K562 (cell line): ENCODE results near the gene ANAPC2. TPM values are rescaled to one million over a fixed set of nuclear protein-coding genes. Genes with fewer than 3 reads are reported as not detected.
A peak's percentile ranks its signal among the peaks of the same experiment; 100 is the strongest.

Experiments used
- CREB3L1 ChIP-seq: fragments of 450-650 bp; IDR thresholded peaks from 2 replicates; pipeline ENCODE4 v1.6.1; 2014; ENCODE audit warnings: low read depth, mild to moderate bottlenecking, moderate library complexity, borderline replicate concordance
- CTBP1 ChIP-seq: fragments of 450-650 bp; IDR thresholded peaks from 2 replicates; pipeline ENCODE4 v1.6.1; 2016; ENCODE audit warnings: borderline replicate concordance
- ETV5 ChIP-seq: sonication (generic); formaldehyde crosslinking; IDR thresholded peaks from 2 replicates; pipeline ENCODE4 v1.4.0; 2020; ENCODE audit warnings: low read depth, mild to moderate bottlenecking, missing genetic modification reagents
- GTF2F1 ChIP-seq: IDR thresholded peaks from 2 replicates; pipeline ENCODE4 v1.6.1; 2011; ENCODE audit warnings: low read depth, low read length, improper control_type of control experiment
- IRF9 ChIP-seq: fragments of 450-650 bp; IDR thresholded peaks from 2 replicates; pipeline ENCODE4 v1.6.1; 2016; ENCODE audit warnings: missing biosample characterization, missing genetic modification characterization
- JUND ChIP-seq, 2 experiments: IDR thresholded peaks; 2 replicates in 1 of 2; 3 replicates in 1 of 2; pipeline ENCODE4 v1.6.1; 2011; ENCODE audit warnings: borderline replicate concordance in 2 of 2, low read depth in 2 of 2, low read length in 2 of 2, improper control_type of control experiment in 1 of 2, missing biosample characterization in 1 of 2, missing genetic modification characterization in 1 of 2, missing genetic modification reagents in 1 of 2
- KLF6 ChIP-seq: fragments of 250-450 bp; sonication (Bioruptor Pico); IDR thresholded peaks from 2 replicates; pipeline ENCODE4 v1.4.0; 2020; ENCODE audit warnings: mild to moderate bottlenecking, moderate library complexity, borderline replicate concordance
- MAX ChIP-seq: sonication (generic); formaldehyde crosslinking; IDR thresholded peaks from 2 replicates; pipeline ENCODE4 v1.9.0; 2022; ENCODE audit warnings: mild to moderate bottlenecking, missing genetic modification reagents
- MECOM ChIP-seq: fragments of 250-450 bp; sonication (Bioruptor Pico); IDR thresholded peaks from 2 replicates; pipeline ENCODE4 v1.8.0; 2022; ENCODE audit warnings: inconsistent platforms
- NEUROD1 ChIP-seq: fragments of 150-350 bp; IDR thresholded peaks from 2 replicates; pipeline ENCODE4 v1.6.1; 2014; ENCODE audit warnings: borderline replicate concordance, low read length, low read depth; ENCODE audit not compliant: partially characterized antibody
- NR3C1 ChIP-seq: sonication (generic); formaldehyde crosslinking; IDR thresholded peaks from 2 replicates; pipeline ENCODE4 v1.8.1; 2022; ENCODE audit warnings: missing genetic modification reagents
- POLR2A ChIP-seq: fragments of 450-650 bp; conservative IDR thresholded peaks from 2 replicates; pipeline ENCODE4 v1.6.1; 2016
- POLR2G ChIP-seq: fragments of 200-400 bp; formaldehyde crosslinking; IDR thresholded peaks from 2 replicates; pipeline ENCODE4 v1.6.1; 2017; ENCODE audit warnings: low read depth, mild to moderate bottlenecking, antibody characterized with exemption, low read length, moderate library complexity
- RBFOX2 ChIP-seq: fragments of 200-400 bp; formaldehyde crosslinking; IDR thresholded peaks from 2 replicates; pipeline ENCODE4 v1.6.1; 2017; ENCODE audit warnings: low read depth, mild to moderate bottlenecking, low read length, moderate library complexity
- SIN3B ChIP-seq: fragments of 450-650 bp; IDR thresholded peaks from 2 replicates; pipeline ENCODE4 v1.6.1; 2017; ENCODE audit warnings: low read depth, mild to moderate bottlenecking, moderate library complexity
- SMARCE1 ChIP-seq: fragments of 450-650 bp; IDR thresholded peaks from 2 replicates; pipeline ENCODE4 v1.7.1; 2016; ENCODE audit warnings: mild to moderate bottlenecking
- SP1 ChIP-seq: sonication (generic); formaldehyde crosslinking; IDR thresholded peaks from 2 replicates; pipeline ENCODE4 v1.8.1; 2022; ENCODE audit warnings: mild to moderate bottlenecking, missing genetic modification reagents
- U2AF1 ChIP-seq: fragments of 200-400 bp; formaldehyde crosslinking; optimal IDR thresholded peaks from 2 replicates; pipeline ENCODE3; 2017; ENCODE audit warnings: mild to moderate bottlenecking, low read depth, low read length, moderate library complexity
- ZNF175 ChIP-seq: fragments of 200-800 bp; sonication (Bioruptor generic); IDR thresholded peaks from 2 replicates; pipeline ENCODE4 v1.6.1; 2016; ENCODE audit warnings: low read depth, mild to moderate bottlenecking, missing genetic modification characterization, missing compliant biosample characterization
- ZNF224 ChIP-seq: sonication (generic); formaldehyde crosslinking; IDR thresholded peaks from 2 replicates; pipeline ENCODE4 v1.8.0; 2022; ENCODE audit warnings: mild to moderate bottlenecking, missing genetic modification reagents
- ZNF263 ChIP-seq: sonication (generic); formaldehyde crosslinking; IDR thresholded peaks from 2 replicates; pipeline ENCODE4 v1.8.0; 2022; ENCODE audit warnings: mild to moderate bottlenecking, missing genetic modification reagents, borderline replicate concordance
- ZNF280B ChIP-seq: fragments of 250-450 bp; sonication (Bioruptor Pico); IDR thresholded peaks from 2 replicates; pipeline ENCODE4 v1.5.1; 2021; ENCODE audit warnings: mild to moderate bottlenecking
- ZNF384 ChIP-seq: IDR thresholded peaks from 2 replicates; pipeline ENCODE4 v1.6.1; 2012; ENCODE audit warnings: low read depth, low read length, improper control_type of control experiment
- ZNF589 ChIP-seq: fragments of 200-800 bp; sonication (Bioruptor generic); IDR thresholded peaks from 2 replicates; pipeline ENCODE4 v1.6.1; 2016; ENCODE audit warnings: low read depth, missing genetic modification characterization, missing compliant biosample characterization
- ZNF778 ChIP-seq: fragments of 450-650 bp; formaldehyde crosslinking; IDR thresholded peaks from 2 replicates; pipeline ENCODE4 v1.4.0; 2020; ENCODE audit warnings: mild to moderate bottlenecking, moderate library complexity
- polyA plus RNA-seq, 8 experiments: library from polyadenylated mRNA; depleted of rRNA in 4 of 8; stranded (reverse) in 5 of 8; unstranded in 3 of 8; fragments of >200 nt; fragmentation: Nextera tagmentation in 2 of 8; fragmentation: Illumina TruSeq in 1 of 8; extraction: Ambion mirVana in 2 of 8; extraction: Trizol in 1 of 8; gene quantifications; 2 replicates each; pipeline versions ENCODE4 v1.2.1 to v1.2.3, GENCODE V29; 2011 to 2014; ENCODE audit warnings: inconsistent platforms in 1 of 8, missing spikeins in 1 of 8
- total RNA-seq, 7 experiments: library from RNA; depleted of rRNA in 6 of 7; stranded (reverse); fragments of >200 nt in 6 of 7; fragmentation: Illumina TruSeq in 2 of 7; extraction: Trizol in 2 of 7; gene quantifications; 2 replicates each; pipeline versions ENCODE4 v1.2.1 to v1.2.3, GENCODE V29; 2011 to 2021; ENCODE audit warnings: low replicate concordance in 1 of 7

The ANAPC2 gene
- total and polyA plus RNA-seq, 9 of the 15 experiments (the other 6 are each of a cell fraction or from before 2014, with no cell fraction given): 0.11 to 56.5 (median 17.1) TPM; not detected in 1

- TF ChIP-seq ZNF280B (CRISPR knock-in tag) (0 out of 2 replicates have a peak, but pooled peaks have one; percentile 43), CTBP1 (peak; percentile 97), RBFOX2 (peak; percentile 90), MAX (CRISPR knock-in tag) (peak; percentile 91), GTF2F1 (peak; percentile 78; the same call in 1 of the 2 replicates), CREB3L1 (no peak), ZNF175 (CRISPR knock-in tag) (0 out of 2 replicates have a peak, but pooled peaks have one; percentile 24), ZNF384 (no peak), U2AF1 (peak; percentile 77), KLF6 (peak; percentile 76; the same call in 1 of the 2 replicates), MECOM (CRISPR knock-in tag) (no peak), ZNF224 (CRISPR knock-in tag) (no peak), SIN3B (peak; percentile 75), ZNF589 (peak; percentile 36; the same call in 1 of the 2 replicates), NR3C1 (CRISPR knock-in tag) (peak; percentile 13; the same call in 1 of the 2 replicates), ZNF263 (peak; percentile 66; the same call in 1 of the 2 replicates), ZNF778 (CRISPR knock-in tag) (no peak), POLR2G (peak; percentile 85), JUND (IDR thresholded peaks at IDR 0.05; ENCODE audit: borderline replicate concordance, low read depth, low read length) (peak; percentile 41; the same call in 1 of the 2 replicates), JUND (tag; IDR thresholded peaks at IDR 0.05; ENCODE audit: borderline replicate concordance, low read depth, low read length) (no peak; the same call in 2 of the 3 replicates), SP1 (CRISPR knock-in tag) (peak; percentile 79), IRF9 (tag) (no peak), NEUROD1 (peak; percentile 15), POLR2A (peak; percentile 88), SMARCE1 (no peak), ETV5 (CRISPR knock-in tag) (no peak; the same call in 1 of the 2 replicates)
Measured at GRCh38 chr9:137129456-137130175, 58.7 kb downstream of the ANAPC2 start (continued).
